Activated naive CD4-positive, alpha-beta T cell (primary cell): Measurements from ENCODE around the gene CRYBB1.

ENCODE experiments used
- DNase-seq, 4 experiments: peaks; one replicate each; lab custom pipeline; 2025; lab: John Stamatoyannopoulos, UW

Gene CRYBB1

DNA sequence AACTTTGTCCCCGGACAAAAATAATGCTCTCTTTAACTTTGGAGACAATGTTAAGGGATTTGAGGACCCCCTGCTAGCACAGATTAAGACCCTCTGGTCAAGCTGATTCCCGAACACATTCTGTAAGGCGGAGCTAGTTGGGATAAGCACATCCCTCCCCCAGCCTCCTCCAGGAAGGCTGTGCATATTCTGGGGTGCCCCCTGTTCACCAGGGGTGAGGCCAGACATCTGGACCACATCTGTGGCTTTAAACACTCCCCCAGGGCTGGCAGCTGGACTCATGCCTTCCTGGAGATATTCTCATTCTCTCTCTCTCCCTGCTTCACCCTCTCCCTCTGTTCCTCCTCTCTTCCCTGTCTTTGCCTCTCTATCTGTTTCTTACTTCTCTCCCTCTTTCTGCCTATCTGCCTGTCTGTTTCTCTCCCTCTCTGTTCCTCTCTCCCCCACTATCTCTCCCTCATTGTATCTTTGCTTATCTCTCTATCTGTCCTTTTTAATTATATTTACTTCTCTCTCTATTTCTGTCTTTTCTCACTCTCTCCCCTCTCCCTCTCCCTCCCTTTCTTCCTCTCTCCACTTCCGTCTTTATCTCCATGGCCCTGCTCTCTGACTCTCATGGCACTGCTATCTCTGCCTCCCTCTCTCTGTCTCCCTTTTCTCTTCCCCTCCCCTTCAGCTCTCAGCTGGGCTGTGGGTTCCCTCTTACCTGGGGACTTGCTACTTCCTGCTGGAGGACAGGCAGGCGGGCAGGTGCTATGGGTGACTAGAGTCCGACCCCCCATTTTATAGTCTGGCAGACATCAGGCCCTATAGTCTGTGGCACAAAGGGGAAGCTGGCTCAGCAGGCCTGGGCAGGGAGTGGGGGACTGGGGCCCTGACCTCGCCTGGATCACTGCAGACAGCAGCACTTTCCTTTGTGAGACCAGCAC, at the start of gene CRYBB1:
Gene CRYBB1 (minus strand): TSS at position 757 of the 929 bp plus-strand sequence. CDS start 1,708 bp downstream, outside the sequence.
- DNase-seq: no peak

- DNase-seq: no peak
Measured at GRCh38 chr22:26667140-26667539, 49.3 kb upstream of the CRYBB1 start.

GRCh38 chr22:26665813-26666231, 48.0 kb upstream of the CRYBB1 start:
- no peak for DNase-seq

- no peak for DNase-seq
Measured at GRCh38 chr22:26663374-26663923, 45.6 kb upstream of the CRYBB1 start.

DNA sequence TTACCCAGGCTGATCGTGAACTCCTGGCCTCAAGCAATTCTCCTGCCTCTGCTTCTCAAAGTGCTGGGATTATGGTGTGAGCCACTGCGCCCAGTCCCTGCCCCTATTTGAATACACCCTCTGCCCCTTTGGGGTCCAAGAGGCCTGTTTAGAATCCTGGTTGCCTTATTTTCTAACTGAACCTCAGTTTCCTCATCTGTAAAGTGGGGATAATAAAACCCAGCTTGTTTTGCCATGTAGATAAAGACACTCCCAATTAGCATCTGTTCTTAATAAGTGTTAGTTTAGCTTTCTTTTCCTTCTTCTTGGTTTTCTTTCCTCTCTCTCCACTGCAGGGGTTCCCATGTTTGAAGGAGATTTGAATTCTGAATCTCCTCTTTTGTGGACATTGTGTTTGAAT, 44.3 kb upstream of the CRYBB1 start:
- DNase-seq: no peak

DNA sequence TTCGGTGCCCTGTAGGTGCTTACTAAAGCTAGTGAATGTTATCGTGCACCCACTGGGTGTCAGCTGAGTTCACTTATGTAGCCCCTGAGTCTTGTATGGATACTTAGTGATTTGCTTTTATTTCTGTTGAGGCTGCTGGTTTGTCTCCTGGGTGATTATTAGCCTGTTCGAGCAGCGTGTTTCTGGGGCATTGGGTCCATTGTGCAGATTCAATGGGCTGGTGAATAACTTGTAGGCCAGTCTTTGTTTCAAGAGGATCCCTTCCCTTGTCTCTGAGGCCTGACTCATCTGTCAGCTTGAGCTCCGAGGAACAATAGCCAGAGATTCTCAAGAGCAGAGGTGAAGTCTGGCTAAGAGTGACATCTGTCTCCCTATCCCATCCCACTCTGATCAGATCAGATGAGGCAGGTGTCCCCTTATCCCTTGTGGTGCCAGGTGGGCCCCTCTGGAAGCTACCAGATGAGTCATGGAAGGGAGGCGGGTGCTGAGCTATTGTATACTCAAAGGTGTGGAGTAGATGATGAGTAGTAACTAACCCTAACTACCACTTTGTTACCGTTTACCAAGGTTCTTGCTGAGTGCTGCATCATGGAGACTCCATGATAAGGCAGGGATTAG, 43.2 kb upstream of the CRYBB1 start:
- DNase-seq: no peak

DNA sequence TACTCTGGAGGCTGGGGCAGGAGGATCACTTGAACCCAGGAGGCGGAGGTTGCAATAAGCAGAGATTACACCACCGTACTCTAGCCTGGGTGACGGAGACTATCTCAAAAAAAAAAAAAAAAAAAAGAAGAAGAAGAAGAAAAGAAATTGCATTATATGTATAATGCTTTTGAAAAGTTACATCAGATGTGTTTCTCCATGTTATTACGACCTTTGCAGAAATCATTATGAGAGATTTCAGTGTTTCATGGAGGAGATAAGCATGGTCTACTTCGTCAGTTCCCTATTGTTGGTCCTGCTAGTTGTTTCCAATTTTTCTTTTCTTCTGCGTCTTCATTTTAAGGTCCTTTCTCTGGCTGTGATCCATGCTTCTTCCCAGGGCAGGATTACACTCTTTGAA, 42.5 kb upstream of the CRYBB1 start:
- DNase-seq: no peak

DNA sequence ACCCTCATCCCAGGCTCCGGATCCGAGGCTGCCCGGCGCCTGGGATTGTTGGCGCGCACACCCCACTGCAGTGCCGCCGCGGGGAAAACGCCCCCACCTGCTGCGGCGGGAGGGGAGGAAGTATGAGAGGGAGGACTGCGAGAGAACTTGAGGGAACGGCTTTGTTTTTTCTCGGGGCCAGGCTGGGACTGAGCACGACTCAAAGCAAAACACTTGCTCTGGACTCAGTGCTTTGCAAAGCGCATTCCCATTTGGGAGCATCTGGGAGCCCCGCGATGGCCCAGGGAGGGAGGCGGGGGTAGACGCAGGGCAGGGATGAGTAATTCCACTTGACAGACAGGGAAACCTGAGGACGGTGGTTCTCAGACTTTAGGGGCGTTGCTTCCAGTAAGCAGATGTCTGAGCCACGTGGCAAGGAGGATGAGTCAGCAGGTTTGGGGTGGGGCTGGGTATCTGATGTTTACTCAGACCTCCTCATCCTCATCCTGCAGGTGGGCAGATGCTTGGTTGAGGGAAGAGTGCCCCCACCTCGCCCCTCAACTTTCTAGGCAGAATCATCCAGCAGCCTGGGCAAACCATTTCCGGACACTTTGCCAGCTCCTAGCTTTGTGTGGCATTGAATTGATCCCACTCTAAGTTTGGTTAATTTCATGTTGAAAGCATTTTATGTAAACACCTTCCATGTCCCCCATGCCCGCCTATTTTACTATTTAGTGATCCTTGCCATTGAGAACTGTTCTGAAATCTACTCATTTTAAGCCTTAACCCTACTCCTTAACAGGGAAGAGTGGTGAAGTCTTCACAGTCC, 41.0 kb upstream of the CRYBB1 start:
- DNase-seq: peak in 3 of 4 experiments; percentile 14 to 63 (median 60)

- DNase-seq: no peak
Measured at GRCh38 chr22:26658161-26658560, 40.3 kb upstream of the CRYBB1 start.

GRCh38 chr22:26656891-26657851, 39.3 kb upstream of the CRYBB1 start, which contains the start of gene MIAT:
Gene MIAT, plus strand, starts transcription at chr22:26657588.
- peak; percentile 7 to 51 (median 20) for DNase-seq

DNA sequence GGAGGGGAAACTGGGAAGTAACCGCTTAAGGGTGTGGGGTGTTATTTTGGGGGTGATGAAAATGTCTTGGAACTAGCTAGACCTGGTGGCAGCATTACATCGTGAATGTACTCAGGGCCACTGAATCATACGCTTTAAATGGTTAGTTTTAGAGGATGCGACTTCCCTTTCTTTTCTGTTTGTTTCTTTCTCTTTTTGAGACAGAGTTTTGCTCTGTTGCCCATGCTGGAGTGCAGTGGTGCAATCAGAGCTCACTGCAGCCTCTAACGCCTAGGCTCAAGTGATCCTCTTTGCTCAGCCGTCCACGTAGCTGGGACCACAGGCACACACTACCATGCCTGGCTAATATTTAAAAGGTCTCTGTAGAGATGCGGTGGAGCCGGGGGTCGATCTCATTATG, 34.0 kb upstream of the CRYBB1 start:
- no peak for DNase-seq

DNA sequence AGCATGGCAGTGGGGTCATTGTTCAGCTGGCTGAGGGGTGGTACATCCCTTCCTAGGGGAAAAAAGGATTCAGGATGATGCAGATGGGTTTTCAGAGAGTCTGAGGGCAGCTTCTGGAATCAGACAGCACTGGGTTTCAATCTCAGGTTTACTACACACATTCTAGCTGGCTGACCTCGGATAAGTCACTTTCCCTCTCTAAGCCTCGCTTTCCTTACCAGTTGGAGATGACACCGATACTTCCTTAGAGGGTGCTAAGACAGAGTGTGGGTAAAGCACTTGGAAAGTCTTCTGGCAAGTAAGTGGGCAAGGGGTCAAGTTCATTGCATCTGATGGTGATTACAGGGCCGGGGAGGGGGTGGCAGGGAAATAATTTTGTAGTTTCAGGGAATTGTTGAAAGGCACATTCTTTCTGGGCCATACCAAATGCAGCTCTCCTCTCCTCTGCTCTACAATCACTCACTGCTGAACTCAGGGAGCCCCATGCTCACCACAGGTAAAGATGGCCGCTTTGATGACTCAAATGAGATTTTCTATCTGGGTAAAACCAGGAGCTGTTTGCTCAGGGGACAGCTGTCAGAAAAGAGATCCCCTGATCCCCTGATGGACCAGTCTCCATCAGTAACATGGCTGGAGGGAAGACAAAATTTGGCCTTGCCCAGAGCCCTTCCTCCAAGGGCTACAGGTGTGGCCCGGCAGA, 33.0 kb upstream of the CRYBB1 start:
- DNase-seq: no peak

DNA sequence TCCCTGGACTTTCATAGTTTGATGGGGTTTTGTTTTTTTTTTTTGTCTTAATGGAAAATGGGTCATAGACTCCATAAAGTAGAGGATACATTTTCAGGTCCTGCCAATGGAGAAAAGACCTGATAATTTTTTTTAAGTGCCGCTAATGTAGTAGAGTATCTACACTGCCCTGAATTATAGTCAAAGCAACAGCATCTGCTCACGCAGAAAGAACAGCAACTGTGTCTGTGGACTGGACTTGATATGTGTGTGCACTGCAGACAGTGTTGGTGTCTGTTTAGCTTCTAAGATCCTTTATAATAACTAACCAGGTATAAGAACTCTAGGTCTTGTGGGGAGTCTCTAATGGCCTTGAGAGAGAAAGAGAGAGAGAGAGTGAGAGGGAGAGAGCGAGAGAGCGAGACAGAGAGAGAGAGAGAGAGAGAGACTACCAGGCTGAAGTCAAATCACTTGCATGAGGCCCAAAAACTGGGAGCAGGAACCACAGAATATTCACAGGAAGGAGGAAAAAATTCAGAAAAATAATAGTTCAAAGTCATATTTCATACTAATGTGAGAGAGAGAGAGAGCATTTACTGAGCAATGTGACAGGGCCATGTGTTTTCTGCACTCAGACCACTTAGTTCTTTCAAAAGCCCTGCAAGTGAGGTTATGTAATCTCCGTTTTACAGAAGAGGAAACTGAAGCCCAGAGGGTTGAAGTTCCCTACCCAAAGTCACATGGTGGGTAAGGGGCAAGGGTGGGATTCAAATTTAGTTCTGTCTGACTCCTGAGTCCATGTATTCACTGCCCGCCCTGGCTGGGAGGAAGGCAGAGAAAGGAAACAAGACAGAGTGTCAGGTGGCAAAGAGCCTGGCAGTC, 30.9 kb upstream of the CRYBB1 start:
- no peak for DNase-seq

DNA sequence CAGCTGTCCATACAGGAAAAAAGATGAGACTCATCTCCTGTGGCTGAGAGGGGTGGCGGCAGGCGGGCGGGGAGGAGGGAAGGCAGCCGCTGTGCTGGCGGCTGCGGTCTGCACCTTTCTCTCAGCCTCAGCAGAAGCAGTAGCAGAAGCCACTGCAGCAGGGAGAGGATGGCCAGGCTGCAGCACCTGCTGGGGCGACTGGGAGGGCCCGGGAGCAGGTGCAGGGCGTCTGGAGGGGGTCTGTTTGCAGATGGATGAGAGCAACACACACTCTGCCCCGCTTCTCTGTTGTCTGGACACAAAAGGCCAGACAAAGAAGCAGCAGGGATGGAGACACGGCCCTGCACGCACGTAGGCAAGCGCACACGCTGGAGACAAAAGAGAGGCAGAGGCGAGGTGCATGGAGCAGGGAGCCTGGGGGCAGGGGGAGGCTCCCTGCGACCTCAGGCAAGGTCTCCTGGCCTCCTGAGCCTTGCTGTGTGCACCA, 30.2 kb upstream of the CRYBB1 start:
- peak in 2 of 4 experiments; percentile 3 to 37 for DNase-seq

DNA sequence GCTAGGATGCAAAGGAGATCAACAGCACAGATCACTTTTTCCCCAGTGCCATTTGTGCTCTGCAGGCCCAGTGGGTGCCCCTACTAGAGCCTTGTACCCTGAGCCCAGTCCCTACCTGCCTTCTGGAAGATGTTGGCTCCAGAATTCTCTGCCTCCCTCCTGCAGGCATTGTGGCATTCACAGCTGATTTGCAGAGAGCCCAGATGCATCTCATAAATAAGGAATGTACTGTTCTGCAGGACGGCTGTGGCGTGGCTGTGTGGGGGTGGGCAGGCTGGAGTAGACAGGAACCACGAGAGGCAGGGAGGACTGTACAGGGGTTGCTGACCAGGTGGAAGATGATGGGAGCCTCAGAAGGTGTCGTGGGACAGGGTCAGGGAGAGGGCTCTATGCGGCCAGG, 28.3 kb upstream of the CRYBB1 start:
- DNase-seq: no peak

DNA sequence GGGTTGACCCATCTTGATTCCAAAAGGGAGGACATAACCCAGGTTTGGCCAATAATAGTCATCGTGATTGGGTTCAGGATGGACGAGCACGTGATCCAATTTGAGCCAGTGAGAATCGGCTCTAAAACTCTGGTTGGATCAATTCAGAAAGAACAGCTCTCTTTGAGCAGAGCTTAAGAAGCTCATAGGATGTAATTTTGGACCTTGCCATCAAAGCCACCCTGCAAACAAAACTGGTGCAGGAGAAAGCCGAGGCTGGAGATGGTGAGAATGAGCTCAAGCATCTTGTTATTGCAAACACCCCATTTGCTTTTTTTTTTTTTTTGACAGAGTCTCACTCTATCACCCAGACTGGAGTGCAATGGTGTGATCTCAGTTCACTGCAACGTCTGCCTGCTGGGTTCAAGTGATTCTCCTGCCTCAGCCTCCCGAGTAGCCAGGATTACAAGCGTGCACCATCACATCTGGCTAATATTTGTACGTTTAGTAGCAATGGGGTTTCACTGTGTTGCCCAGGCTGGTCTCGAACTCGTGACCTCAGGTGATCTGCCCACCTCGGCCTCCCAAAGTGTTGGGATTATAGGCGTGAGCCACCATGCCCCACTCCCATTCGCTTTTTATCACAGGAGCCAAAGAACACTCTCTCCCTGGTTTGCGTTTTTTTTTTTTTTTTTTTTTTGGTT, 25.7 kb upstream of the CRYBB1 start:
- no peak for DNase-seq

GRCh38 chr22:26642465-26643417, 24.9 kb upstream of the CRYBB1 start:
- DNase-seq: peak; percentile 14 to 41 (median 32)
